ENCODE data around the gene PPP1R9A.

Gene PPP1R9A

DNA sequence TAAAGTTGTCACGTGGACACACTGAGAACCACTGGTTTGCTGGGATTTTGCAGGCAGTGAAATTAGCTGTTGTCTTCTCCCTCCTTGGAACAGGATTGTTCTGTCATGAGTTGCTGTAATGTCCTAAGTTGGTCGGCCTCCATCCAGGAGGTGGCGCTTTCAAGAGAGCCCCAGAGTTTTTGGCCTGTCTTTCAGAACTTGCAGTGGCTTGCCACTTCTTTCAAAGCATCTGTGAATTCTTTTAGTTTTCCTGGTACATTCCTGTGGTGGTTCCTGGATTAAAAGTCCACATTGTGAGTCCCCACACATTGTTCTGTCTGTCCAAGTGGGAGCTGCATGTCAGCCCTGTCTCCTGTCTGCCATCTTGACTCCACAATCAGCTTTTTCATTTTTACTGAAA lies 283.1 kb downstream of the PPP1R9A start:
- in situ Hi-C loops (cut with MboI; ENCODE audit: low sequenced_read_pairs): no loop called here

DNA sequence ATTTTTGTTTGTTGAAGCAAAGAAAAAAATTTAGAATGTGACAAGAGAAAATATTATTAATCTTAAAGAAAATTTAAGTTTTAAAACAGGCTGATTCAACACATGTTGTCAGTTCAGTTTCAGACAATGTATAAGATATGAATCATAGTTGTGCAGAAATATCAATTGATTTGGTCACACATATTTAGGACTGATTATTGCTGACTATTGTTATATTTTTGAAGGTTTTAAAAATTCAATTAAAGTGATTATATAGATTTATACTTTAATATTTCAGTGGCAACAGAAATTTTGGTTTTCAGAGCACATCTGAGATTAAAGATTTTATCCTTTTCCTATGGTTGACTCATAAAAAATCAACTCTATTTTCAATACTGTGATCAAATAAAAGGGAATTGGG lies 284.4 kb downstream of the PPP1R9A start:
- in situ Hi-C loops (cut with MboI; ENCODE audit: low sequenced_read_pairs): no loop called here

DNA sequence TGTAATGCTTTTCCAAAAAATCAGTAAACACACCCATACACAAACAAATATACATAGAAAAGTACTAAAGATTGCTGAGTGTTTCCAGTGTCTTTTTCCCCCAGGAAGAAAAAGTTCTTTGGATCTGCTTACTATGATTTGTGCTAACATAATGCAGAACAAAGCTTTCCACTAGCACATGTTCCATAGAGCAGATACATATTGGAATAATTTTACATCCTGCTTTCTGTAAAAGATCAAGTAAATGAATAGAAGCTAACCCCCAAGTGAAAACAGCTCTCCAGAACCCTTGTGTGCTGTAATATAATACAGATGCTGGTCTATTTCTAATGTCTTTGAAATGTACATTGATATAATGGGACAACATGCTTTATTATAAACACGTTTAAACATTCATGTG lies 291.5 kb downstream of the PPP1R9A start:
- in situ Hi-C loops (cut with MboI; ENCODE audit: low sequenced_read_pairs): no loop called here

DNA sequence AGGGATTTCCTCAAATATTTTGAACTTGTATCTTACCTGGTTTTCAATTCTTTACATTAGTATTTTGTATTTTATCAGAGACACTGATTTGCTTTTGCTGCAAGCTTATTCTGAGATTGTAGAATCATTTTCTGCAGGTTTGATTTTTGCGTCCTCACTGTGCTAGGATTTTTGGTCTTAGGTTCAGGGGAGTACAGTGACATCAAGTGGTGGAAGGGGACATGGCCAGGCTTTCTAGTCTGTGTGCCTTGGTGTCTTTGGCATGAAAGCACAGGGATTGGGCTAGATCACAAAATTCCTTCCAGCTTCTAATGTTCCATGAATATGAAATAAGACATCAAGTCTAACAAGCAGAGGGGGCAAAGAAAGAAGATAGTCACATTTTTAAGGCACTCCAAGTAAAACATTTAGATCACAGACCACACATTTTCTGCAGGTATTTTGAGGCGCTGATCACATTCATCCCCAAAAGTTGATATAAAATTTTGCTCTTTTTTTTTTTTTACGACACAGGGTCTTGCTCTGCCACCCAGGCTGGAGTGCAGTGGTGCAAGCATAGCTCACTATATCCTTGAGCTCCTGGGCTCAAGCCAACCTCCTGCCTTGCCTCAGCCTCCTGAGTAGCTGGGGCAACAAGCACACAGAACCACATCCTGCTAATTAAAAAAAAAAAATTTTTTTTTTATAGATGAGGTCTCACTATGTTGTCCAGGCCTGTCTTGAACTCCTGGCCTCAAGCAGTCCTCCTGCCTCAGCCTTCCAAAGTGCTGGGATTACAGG lies 292.6 kb downstream of the PPP1R9A start:
- in situ Hi-C loops (cut with MboI; ENCODE audit: low sequenced_read_pairs): no loop called here

DNA sequence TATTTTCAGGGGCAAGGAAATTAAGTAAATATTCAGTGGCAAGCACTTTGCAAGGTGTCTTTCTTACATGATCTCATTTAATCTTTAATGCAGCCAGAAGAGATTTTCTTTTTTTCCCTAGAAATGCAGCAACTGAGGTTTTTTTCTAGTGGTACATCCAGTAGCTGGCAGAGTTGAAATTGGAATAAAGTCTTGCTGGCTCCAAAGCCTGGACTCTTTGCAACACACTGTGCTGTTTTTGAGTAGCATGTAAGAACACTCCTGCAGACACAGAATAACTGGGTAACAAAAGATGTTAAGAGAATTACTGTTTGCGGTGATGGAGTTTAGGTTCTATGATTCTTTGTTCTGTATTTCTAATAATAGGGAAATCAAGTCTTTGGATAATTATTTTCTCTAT lies 293.3 kb downstream of the PPP1R9A start:
- in situ Hi-C loops (cut with MboI; ENCODE audit: low sequenced_read_pairs): no loop called here

DNA sequence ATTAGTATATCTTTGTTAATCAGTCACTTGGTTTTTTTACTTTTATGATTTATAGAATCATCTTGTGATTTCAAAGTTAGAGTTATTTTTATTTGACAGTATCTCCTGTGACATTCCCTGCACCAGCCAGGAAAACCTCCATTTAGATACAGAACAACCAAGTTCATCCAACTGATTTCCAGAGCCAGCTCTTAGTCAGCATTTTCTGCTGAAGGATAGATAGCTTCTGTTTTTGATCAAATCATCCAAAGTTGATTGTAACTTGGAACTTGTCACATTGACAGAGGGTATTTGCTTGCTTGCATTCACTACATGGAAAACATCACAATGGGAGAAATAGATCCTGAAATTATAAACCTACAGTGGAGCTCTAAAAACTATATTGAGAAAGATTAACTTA lies 294.3 kb downstream of the PPP1R9A start:
- in situ Hi-C loops (cut with MboI; ENCODE audit: low sequenced_read_pairs): no loop called here

DNA sequence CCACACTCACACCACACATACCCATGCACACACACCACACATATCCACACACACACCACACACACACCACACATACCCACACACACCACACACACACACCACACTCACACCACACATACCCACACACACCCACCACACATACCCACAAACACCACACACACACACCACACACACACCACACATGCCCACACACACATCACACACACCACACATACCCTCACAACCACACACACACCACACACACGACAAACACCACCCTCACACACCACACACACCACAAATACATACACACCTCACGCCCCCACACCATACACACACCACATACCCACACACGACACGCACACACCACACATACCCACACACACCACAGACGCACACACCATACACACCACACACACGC lies 297.2 kb downstream of the PPP1R9A start:
- in situ Hi-C loops (cut with MboI; ENCODE audit: low sequenced_read_pairs): no loop called here

DNA sequence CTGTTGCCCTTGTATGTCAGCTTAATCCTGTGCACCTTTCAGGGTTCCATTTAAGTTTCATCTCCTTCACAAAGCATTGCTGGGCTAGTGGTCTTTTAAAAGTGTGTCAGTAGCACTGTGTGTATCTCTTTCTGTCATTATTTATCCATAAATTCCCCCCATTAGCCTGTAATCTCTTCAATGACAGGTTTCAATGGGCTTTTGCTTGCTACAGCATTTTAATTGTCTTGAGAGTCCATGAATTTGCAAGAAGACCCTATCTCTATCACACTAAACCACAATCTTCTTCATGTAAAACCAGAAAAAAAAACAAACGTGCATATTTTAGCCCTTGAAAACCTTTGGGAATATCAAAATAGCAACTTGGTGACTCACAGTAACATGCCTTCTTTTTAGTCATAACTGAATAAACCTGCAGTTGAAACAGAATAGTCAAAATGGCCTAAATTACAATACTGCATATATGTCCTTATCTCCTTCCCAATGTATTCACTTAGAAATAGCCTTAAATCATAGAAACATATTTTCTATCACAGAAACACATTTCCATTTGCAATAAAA lies 298.4 kb downstream of the PPP1R9A start:
- in situ Hi-C loops (cut with MboI; ENCODE audit: low sequenced_read_pairs): no loop called here

DNA sequence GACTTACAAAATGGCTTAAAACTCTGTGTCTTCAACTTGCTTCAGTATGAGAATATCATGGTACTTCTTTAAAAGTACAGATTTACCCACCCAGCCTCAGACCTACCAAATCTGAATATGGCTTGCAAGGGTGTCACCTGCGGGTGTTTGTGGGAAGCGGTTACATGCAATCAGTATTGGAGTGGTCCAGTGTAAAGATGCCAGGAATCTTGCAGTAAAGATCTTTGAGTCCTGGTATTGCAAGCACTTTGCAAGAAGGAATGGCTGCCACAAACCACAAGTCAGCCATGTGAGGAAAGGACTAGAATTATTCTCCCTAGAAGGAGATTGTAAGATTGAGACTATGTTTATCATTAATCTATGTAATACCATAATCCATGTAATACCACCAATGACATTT lies 301.9 kb downstream of the PPP1R9A start:
- in situ Hi-C loops (cut with MboI; ENCODE audit: low sequenced_read_pairs): no loop called here

DNA sequence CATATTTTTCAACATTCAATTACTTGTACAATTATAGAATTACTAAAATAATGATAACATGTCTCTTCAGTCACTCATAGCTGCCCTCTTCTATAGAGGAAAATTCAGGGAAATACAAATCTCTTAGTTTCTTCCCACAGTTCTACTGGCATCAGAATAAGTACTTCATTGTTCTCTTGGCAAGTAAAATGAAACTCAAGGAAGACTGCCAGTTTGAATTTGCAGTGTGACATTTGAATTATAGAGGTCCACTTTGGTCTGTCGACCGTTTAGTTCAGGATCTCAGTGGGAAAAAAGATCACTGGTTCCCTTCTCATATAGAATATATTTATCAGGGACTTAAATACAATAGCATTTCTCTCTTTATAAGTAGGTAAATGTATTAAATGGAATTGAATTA lies 302.4 kb downstream of the PPP1R9A start:
- in situ Hi-C loops (cut with MboI; ENCODE audit: low sequenced_read_pairs): no loop called here

DNA sequence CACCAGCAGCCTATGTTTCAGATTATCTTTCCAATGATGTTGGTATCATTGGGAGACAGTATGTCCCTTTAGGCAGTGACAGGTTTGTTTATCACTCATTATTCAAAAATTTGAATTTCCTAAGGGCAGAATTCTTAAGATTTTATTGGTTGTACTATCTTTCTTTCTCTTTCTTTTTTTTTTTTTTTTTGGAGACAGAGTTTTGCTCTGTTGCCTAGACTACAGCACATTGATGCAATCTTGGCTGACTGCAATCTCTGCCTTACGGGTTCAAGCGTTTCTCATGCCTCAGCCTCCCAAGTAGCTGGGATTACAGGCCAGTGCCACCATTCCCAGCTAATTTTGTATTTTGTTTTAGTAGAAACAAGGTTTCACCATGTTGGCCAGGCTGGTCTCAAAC lies 305.8 kb downstream of the PPP1R9A start:
- in situ Hi-C loops (cut with MboI; ENCODE audit: low sequenced_read_pairs): no loop called here

DNA sequence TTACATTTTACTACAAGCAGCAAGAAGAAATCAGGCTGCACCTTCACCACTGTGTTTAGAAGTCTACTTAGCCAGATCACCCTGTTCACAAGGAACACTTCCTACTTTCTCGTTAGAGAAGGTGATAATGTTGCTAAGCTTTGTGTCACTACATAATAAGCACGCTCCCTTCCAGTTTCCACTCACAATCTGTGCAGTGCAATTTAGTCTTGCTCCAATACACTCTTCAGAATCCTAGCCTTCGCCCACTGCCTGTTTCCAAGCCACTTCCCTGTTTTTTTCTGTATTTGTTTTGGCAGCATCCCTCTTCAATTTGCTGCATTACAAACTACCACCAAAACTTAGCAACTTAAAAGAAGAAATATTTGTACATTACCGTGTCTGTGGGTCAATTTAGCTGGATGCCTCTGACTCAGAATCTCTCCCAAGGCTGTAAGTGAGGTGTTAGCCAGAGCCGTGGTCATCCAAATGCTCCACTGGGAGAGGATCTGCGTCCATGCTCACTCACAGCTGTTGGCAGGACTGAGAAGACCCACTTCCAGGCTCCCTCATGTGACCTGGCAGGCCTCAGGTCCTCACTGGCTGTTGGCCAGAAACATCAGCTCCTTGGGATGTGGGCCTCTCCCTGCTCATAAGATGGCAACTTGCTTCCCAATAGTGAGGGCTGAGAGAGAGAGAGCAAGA lies 306.6 kb downstream of the PPP1R9A start:
- in situ Hi-C loops (cut with MboI; ENCODE audit: low sequenced_read_pairs): no loop called here

DNA sequence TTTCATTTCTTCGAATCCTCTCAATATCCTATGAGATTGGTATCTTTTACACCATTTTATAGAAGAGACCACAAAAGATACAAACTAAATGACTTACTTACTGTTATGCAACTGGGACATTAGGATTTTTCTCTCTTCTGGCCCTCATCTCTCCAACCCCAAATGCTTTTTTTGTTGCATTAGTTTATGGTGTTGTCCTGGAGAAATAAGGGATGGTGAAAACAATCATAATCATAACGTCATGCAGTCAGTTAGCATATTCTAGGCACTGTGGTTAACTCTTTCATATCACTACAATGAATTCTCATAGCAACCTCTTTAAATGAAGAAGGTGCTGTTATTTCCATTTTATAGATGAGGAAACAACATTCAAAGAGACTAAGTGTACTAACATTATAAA lies 312.3 kb downstream of the PPP1R9A start:
- in situ Hi-C loops (cut with MboI; ENCODE audit: low sequenced_read_pairs): no loop called here

DNA sequence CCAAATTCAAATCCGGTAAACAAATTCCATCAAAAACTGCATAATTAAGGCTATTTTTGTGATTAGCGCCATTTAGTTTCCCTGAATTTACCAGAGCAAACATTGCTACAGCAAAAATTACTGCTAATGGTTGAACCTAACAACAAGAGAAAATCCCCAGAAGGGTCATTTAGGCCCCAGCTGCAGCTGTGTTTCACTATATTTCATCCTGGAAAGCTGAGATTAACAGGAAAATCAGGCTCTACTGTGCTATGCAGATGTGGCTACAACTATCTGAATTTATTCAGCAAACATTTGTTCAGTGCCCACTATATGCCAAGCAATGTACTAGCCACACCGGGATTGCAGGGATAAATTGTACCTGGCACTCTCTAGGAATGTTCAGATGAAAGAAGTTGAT lies 312.9 kb downstream of the PPP1R9A start:
- in situ Hi-C loops (cut with MboI; ENCODE audit: low sequenced_read_pairs): no loop called here

DNA sequence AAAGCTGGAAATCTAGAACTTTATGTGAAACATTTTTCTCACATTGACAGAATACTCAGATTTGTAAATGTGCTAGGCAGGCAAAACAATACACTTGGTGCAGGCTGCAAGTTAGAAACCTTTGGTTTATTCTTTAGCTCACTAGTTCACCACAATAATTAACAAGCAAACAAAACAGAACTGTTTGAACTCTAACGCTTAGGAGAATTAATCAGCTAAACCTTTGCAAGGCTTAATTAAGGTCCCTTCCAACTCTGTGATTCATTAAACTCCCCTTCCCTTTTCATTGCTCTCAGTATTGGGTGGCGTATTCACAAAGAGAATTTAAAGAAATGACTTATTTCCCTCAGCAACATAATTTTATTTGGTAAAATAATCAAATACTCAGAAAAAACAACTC lies 317.9 kb downstream of the PPP1R9A start:
- in situ Hi-C loops (cut with MboI; ENCODE audit: low sequenced_read_pairs): no loop called here

DNA sequence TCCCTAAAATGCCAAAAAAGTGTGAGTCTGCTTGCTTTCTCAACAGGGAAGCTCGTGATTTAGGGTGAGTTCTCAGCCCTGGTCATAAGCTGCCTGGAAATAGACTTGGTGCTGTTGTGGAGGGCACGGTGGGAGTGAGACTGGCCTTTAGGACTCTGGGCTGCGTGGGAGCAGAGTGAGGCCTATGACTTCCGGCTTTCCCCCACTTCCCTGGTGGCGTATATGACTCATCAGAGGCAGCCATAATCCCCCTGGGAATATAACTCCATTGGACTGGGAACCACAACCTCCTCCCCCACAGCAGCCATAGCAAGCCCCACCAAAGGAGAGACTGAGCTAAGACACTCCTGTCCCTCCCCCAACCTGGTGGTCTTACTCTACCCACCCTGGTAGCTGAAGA lies 321.9 kb downstream of the PPP1R9A start:
- in situ Hi-C loops (cut with MboI; ENCODE audit: low sequenced_read_pairs): no loop called here

DNA sequence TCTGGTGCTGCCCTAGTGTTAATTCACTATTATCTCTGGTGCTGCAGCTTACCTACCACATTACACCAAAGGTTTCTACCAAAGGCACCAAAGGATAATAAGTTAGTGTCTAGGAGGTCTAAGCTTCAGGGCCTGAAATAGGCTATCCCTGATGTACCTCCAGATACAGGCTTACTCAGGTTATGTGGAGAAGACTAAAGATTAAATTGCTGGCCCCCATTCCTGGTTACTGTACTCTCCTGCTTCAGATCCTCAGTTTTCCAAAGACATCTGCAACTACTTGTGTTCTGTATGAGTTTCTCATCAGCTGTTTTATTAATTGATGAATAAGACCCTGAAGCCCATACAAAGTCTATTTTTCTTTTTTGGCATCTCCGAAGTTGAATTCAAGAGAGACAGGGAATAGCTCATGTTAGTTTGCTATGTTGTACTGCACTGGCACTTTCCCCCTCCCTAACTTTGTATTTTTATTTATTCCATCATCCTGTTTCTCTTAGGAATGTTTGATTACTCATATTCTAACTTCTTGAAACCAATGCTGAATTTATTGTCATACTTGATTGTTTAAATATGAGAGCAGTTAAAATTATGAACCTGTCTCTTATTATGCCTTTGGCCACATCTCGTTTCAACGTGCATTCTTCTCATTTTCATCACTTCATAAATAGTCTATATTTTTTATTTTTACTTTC lies 331.0 kb downstream of the PPP1R9A start:
- in situ Hi-C loops (cut with MboI; ENCODE audit: low sequenced_read_pairs): no loop called here

DNA sequence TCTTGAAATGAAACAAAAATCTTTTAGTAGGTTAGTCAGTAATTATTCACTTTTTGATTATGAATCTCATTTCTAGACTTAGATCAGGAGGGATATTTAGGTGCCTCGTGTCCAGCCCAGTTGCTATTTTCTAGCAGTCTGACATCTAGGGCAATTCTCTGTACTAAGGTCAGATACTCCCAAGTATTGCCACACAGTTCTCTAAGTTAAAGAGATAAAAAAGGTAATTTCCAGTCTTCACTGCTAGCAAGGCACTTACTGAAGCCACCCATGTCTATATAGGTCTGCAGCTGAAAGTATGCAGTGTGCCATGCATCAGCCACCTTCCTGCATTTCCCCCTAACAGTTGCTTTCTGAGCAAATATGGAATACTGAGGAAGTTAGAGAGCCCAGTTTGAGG lies 333.5 kb downstream of the PPP1R9A start:
- in situ Hi-C loops (cut with MboI; ENCODE audit: low sequenced_read_pairs): no loop called here

DNA sequence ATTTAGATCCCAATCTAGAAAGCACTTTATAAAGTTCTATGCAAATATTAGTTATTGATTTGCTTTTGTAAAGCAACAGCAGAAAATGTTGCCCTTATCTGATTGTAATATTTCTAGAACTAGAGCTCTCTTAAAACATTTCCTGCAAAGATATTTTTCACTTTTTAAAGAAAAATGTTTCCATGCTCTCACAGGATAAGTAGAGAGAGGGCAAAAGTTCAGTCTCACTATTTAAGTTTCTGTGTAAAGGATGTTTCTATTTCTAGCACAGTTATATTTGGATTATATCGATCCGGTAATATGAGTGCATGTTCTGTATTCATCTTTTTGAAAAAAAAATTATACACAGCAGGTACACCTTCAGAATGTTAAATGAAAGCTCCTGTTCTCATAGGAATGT lies 334.9 kb downstream of the PPP1R9A start:
- in situ Hi-C loops (cut with MboI; ENCODE audit: low sequenced_read_pairs): no loop called here

DNA sequence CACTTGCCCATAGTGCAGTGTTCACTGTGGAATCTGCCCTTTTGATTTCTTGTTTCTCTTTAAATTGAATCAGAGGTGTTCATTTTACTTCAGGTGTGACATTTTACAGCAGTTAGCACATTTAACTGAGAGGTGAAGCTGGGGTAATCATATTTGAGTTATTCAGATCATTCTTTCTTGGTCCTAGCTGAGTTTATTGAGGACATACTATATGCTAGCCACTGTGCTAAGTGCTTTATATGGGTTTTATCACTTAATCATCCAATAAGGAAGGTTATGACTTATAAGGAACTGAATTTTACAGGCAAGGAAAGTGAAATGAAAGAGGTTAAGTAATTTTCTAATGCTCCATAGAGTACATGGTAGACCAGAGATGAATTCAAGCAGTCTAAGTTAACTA lies 337.2 kb downstream of the PPP1R9A start:
- in situ Hi-C loops (cut with MboI; ENCODE audit: low sequenced_read_pairs): no loop called here

DNA sequence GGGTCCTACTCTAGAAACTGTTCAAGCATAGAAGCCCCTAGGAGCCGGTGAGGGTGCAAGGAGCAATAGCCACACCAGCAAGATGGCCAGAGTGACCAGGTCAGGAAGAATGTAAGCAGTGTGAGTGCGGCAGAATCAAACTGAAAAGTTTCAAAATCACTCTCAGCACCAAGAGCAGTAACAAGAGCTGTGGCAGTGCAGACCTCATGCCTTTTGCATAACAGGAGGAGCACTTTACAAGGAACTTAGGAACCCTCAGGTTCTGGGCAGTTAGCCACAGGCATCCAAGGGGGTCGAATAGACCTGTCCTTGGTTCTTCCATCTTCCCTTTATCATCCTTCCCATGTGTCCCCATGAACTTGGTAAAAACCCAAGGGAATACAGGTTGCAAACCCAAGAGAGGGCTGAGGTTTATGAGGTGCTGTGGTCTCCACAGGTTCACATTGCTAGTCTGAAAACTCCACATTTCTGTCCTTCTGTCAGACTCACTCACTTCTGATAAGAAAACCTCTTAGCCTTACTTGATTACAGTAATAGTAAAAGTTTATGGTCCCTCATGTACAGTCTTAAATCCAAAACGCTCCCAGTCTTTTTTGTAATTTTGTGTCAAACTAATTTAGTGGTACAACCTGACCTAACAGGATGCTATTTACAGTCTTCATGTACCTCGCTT lies 338.6 kb downstream of the PPP1R9A start:
- in situ Hi-C loops (cut with MboI; ENCODE audit: low sequenced_read_pairs): no loop called here
